Measurements from ENCODE around the gene C1orf105.

GRCh38 chr1:172406968-172407367, 13.5 kb upstream of the C1orf105 start:
- no peak for TF ChIP-seq EZH2phosphoT487 (conservative IDR thresholded peaks at IDR 0.05; ENCODE audit: low read length)
- no peak for TF ChIP-seq CTCF (IDR thresholded peaks at IDR 0.05; ENCODE audit: insufficient read depth, low read length, poor library complexity, severe bottlenecking)

All from SU-DHL-6 (cell line).